ENCODE results near the gene MYCBPAP. TPM values are rescaled to one million over a fixed set of nuclear protein-coding genes. Genes with fewer than 3 reads are reported as not detected.

Gene MYCBPAP, protein sequence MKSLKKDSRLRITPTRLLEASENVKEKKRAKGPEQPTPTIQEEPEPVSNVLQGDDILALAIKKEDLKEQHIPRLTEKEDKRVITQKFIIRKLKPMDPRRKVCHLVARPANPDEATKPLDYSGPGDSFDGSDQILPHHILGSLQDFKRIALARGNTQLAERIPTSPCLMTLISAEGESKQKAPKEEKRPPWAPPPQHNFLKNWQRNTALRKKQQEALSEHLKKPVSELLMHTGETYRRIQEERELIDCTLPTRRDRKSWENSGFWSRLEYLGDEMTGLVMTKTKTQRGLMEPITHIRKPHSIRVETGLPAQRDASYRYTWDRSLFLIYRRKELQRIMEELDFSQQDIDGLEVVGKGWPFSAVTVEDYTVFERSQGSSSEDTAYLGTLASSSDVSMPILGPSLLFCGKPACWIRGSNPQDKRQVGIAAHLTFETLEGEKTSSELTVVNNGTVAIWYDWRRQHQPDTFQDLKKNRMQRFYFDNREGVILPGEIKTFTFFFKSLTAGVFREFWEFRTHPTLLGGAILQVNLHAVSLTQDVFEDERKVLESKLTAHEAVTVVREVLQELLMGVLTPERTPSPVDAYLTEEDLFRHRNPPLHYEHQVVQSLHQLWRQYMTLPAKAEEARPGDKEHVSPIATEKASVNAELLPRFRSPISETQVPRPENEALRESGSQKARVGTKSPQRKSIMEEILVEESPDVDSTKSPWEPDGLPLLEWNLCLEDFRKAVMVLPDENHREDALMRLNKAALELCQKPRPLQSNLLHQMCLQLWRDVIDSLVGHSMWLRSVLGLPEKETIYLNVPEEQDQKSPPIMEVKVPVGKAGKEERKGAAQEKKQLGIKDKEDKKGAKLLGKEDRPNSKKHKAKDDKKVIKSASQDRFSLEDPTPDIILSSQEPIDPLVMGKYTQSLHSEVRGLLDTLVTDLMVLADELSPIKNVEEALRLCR
- 1.3 and 2.6 TPM in 2 replicates for total RNA-seq

DNA sequence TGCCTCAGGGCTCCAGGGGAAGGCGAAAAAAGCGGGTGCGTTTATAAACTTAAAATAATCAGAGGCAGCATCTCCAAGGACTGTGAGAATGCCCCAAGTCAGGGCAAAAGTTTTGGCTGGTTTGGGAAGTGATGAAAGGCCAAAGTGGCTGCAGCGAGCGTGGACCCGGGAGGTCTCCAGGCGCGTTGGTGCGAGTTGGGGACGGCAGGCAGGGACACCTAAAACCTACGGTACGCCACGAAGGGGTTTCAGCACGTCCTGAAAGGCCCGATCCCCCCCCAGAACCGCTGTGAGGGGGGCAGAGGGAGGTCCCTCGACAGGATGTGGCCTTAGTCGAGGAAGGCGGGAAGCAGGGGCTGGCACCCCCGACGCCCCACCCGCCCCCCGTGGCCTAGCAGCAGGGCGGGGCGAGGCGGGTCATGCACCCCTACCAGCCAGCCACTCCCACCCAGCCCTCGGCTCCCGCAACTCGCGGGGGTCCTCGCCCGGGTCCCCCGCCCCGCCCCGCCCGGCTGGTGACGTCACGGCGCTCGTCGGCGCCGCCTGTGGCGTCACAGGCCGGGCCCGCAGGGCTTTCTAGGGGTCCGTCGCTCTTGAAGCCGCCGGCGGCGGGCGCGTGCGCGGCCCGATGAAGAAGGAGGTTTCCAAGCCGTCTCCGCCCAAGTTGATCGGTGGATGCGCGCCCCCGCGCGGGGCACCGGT is at the start of gene MYCBPAP:
TSS of gene MYCBPAP (plus strand) at position 569 of the 702 bp plus-strand sequence. CDS start 236 bp downstream, outside the sequence.

DNA sequence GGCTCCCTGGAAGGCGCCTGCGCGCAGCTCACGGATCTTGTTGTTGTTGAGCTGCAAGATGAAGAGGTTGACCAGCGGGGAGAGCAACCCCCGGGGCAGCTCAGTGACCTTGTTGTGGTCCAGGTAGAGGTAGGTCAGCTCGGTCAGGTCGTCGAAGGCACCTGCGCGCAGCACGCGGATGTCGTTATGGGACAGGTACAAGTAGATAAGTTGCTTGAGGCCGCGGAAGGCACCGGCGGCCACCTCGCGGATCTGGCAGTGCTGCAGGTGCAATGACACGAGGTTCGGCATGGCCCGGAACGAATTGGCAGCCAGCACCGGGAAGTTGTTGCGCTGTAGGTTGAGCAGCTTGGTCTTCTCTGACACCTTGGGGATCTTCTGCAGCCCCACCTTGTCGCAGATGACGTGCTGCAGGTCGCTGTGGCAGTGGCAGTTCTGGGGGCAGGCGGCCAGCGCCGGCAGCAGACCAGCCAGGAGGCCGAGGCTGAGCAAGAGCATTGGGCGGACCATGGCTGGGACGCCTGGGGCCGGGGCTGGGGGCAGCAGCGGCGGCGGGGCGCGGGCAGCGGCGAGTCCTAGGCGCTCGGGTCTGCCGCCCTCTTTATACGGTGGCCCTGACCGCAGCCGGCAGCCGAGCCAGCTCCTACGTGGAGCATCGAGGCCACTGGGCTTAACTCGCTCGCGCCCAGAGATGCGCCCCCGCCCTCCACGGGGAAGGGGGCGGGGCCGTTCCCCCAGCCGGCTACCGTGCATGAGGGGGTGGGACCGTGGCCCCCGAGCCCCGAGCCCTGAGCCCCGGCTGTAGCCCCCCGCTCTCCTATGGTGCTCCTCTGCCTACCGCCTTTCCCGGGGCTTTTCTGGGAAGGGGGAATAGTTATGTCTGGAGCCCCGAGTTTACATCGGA is 39.7 kb upstream of the MYCBPAP start, which contains the start of gene CHAD:
TSS of gene CHAD (minus strand) at position 577 of the 904 bp plus-strand sequence. CDS start at position 510, 67 bp downstream.

DNA sequence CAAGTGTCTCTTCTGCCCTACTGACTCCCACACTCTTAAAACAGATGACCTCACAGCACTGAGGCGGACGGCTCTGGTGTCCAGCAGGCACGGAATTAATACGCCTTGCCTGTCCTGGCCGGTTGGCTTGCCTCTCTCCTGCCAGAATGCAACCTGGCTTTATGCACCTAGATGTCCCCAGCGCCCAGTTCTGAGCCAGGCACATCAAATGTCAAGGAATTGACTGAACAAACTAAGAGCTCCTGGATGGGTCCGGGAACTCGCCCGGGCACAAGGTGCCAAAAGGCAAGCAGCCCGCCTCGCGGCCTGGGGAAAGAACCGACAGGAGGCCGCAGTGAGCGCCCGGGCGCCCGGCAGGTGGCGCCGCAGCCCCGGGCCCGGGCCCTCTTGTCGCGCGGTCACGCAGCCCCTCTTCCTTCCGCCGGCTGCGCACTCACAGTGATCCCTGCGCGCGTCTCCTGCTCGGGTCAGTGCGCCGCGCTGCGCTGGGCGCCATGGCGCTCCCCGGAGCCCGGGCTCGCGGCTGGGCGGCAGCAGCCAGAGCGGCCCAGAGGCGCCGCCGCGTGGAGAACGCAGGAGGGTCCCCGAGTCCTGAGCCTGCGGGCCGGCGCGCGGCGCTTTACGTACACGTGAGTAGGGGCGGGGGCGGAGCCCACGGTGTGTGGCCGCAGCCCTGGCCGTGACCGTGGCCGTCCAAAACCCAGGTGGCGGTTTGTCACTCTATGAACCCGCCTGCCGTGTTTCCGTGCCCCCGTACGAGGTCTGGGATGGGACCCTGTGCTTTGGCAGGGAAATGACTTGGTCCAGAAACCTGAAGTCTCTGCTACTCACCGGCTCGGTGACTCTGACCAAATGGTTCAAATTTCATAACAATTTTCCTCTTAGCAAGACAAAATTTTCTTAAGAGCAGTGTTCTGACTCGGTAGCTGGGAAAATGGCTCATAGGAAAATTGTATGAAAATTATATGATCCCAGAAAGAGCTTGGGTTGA is 29.6 kb upstream of the MYCBPAP start, which contains the start of gene RSAD1:
TSS of gene RSAD1 (plus strand) at position 470 of the 991 bp plus-strand sequence. CDS start at position 495, 25 bp downstream.

DNA sequence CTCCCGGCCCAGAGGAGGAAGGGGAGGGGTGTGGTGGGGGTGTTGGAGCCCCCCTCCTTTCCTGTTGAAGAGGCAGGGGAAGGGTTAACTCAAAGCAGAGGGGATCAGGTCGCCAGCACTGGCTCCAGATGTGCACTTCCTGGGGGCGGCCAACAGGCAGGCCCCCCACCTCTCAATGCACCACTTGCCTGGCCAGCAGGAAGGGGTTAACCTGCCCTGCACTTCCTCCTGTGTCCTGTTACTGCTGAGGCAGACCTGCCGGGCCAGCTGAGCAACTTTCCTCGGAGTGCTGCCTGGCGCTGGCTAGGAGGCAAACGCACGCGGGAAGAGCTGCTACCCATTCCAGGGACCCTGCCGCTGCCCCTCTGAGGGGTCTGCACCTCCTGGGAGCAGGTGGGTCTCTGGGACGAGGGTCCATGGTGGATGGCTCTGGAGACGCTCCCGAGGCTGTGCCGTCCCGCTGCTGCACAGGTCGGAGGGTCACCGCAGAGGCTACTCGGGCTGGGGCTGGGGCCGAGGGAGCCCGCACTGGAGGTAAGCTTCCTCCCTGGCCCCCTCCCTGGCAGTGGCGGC is 24.3 kb downstream of the MYCBPAP start, which contains the start of gene EPN3:
TSS of gene EPN3 (plus strand) at position 284 of the 573 bp plus-strand sequence. CDS start 3,822 bp downstream, outside the sequence.

DNA sequence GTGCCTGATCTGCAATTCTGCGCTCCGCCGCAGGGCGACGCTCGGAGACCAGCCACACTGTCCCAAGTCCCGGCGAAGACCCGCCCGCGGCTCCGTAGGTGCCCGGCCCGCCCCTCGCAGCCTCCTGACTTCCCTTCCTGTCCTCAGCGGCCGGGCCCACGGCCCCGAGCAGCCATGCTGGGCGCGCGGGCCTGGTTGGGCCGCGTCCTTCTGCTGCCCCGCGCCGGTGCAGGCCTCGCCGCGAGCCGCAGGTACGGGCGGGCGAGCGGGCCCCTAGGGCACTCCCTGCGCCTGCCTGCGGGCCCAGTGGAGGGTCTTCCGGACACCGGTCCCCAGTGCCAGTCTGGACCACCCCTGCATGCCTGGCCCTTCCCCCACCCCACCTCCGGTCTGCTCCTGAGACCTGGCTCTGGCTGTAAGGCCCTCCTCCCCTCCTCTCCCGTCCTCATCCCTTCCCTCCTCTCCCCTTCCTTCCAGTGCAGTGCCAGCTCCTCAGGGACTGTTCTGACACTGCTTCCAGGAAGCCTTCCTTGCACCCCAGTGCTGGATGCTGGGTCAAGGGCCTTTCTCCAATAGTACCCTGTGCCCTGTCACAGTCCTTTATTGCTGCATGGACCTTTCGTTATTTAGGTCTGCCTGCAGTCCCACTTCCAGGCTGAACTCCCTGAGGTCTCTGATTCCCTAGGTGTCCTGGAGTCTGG is 38.9 kb downstream of the MYCBPAP start, which contains the start of gene SPATA20:
TSS of gene SPATA20 (plus strand) at position 140 of the 701 bp plus-strand sequence. CDS start at position 175, 35 bp downstream.

DNA sequence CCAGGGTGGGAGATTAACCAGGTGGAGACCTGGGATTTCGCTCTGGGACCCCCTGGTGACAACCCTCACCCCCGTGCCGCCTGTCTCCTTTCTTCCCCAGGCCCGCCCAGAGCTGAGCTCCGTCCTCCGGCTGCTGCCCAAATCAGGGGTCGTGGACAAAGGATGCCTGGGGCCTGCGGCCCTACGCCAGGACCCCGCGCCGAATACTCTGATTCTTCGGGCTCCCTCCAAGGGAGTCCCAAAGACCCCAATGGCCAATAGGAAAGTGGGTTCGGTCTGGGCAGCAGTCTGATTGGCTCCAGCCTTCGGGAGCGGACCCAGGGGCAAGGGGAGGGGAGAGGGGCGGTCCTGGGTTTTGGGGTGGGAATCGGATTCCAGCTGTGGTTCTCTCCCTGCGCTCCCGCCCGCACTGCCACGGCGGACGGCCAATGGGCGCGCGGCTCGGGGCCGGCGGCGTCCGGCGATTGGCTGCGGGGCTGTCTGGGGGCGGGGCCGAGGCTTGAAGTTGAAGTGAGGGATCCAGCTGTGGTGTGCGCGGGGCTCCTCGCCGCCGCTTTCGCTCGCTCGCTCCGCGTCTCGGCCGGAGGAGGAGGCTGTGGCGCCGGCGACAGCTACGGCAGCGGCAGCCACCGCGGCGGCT is 52.1 kb downstream of the MYCBPAP start, which contains the start of gene CACNA1G:
TSS of gene CACNA1G (plus strand) at position 531 of the 640 bp plus-strand sequence. CDS start 745 bp downstream, outside the sequence.

Other genes starting within 250 kb of the MYCBPAP start
- gene TMEM92, start 234.0 kb upstream of the MYCBPAP start, total RNA-seq: 0.09 and 0.16 TPM in 2 replicates
- 37.4 and 45.2 TPM in 2 replicates for gene XYLT2, start 162.3 kb upstream of the MYCBPAP start, total RNA-seq
- gene MRPL27, start 135.3 kb upstream of the MYCBPAP start, total RNA-seq: 62.3 and 77.3 TPM in 2 replicates
- gene EME1, start 135.2 kb upstream of the MYCBPAP start, total RNA-seq: 0.52 and 0.79 TPM in 2 replicates
- gene LRRC59, start 110.9 kb upstream of the MYCBPAP start, total RNA-seq: 84.9 and 86.1 TPM in 2 replicates
- 47.8 and 57.2 TPM in 2 replicates for gene ACSF2, start 82.2 kb upstream of the MYCBPAP start, total RNA-seq
- not detected in 2 replicates for gene CHAD, start 39.6 kb upstream of the MYCBPAP start, total RNA-seq
- 20.1 and 21.3 TPM in 2 replicates for gene RSAD1, start 29.6 kb upstream of the MYCBPAP start, total RNA-seq
- gene EPN3, start 24.3 kb downstream of the MYCBPAP start, total RNA-seq: not detected in 2 replicates
- gene SPATA20, start 38.7 kb downstream of the MYCBPAP start, total RNA-seq: 58.0 and 67.0 TPM in 2 replicates
- gene CACNA1G, start 52.3 kb downstream of the MYCBPAP start, total RNA-seq: 0.32 and 1.0 TPM in 2 replicates
- 1.8 and 2.5 TPM in 2 replicates for gene ABCC3, start 126.4 kb downstream of the MYCBPAP start, total RNA-seq
- 16.4 and 19.4 TPM in 2 replicates for gene ANKRD40, start 199.5 kb downstream of the MYCBPAP start, total RNA-seq
- gene LUC7L3, start 211.2 kb downstream of the MYCBPAP start, total RNA-seq: 35.2 and 37.7 TPM in 2 replicates

All from bronchial smooth muscle cell (primary cell).